ENCODE measurements around the gene POU2AF1.

POU2AF1 gene

GRCh38 chr11:111359223-111360149 is 19.6 kb downstream of the POU2AF1 start:
- peak; percentile 72 for DNase-seq

DNA sequence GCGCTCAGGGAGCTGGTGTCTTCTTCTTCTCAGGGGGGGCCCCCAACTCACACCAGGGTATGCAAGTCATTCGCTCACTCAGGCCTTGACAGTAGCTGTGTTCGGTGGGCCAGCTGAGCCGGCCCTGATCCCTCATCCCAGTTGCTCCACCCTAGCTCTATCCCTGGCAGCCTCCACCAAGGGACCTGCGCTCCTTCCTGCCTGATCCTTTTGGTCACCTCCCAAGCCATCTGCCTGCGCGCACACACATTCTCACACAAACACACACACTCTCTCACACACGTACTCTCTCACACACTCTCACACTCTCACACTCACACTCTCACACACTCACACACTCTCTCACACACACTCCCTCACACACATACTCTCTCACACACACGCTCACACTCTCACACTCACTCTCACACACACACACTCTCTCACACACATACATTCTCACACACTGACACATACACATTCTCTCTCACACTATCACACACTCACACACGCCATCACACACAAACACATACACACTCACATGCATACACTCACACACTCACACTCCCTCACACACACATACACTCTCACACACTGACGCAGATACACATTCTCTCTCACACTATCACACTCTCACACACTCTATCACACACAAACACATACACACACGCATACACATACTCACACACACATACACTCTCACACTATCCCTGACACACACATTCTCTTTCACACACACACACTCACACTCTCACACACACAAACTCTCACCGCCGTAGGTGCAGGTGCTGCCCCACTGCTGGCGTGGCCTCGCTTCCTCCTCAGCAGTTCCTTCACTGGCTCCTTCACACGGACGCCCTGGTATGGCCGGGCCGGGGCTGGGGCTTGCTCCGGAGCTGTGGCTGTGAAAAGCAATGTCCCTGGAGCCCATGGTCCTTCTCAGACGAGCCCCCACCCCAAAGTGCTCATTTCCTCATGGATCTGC is 20.8 kb downstream of the POU2AF1 start:
- no peak for DNase-seq

DNA sequence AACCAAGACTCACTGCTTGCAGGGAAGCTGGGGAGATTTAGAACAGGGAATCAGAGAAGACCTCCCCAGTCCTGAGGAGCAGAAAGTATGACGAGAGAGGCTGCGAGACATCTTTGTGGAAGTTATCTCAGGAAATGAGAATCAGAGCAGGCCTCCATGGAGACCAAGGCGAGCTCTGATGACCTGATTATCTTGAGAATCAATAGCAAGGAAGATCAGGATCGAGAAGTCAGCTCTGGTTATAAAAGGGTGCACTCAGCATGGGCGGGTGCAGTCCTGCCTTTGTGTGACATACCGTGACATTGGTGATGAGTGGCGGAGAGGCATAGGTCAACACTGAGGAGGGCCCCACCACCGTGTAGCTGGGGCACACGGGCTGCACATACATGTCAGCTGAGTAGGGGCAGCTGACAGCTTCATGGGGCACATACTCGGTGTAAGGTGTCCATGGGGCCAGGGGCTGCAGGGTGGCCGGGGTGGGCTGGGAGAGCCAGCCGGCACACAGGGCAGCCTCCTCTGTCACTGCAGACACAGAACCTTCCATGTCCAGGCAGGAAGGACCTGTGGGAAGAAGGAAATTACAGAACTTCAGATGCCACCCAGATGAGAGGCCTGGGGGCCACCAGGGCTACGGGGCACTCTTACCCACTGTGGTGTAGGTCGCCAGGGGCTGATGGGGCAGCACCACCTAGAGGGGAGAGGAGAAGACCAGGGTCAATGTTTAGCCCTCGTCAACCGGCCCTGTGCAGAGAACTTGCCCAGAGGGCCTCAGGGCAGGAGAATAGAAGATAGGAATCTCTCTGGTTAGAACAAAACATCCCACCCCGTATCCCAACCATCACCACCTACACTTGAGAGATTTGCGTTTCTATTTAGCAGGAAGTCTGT is 21.7 kb downstream of the POU2AF1 start:
- peak; percentile 46 for DNase-seq

GRCh38 chr11:111356660-111357048 is 22.4 kb downstream of the POU2AF1 start:
- DNase-seq, result no peak

DNA sequence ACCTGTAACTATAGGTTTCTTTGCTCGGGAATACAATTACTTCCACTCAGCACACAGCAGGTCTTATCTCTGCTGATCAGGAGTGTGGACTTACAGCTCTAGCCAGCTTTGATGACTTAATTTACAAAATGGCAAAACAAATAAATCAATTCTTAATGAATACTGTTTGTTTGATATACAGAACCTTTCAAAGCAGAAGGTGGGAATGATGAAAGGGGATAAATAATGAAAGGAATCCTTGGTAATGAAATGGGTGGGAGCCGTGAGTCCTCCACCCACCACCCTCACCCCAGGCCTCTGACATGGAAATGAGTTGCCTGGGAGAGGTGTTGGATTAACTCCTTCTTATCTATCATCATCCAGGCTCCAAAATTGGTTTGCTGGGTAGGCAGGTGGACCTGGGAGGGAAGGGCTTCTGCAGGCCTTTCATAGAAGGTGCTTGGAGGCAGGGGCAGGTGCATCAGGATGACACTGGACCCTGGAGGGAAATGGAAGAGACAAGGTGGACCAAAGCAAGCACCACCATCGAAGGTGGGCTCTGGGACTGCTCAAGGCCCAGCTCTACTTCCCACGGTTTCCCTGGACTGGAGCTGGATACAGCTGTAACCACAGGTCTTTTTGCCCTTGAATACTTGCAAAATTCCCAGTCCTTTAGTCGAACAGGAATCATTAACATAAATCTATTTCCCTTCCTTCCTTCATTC is 23.0 kb downstream of the POU2AF1 start:
- peak; percentile 83 for DNase-seq

GRCh38 chr11:111355101-111355500 is 24.0 kb downstream of the POU2AF1 start:
- no peak for DNase-seq

GRCh38 chr11:111354601-111354891 is 24.5 kb downstream of the POU2AF1 start:
- DNase-seq, result no peak

GRCh38 chr11:111353776-111354600 is 25.1 kb downstream of the POU2AF1 start:
- DNase-seq, result no peak

- no peak for DNase-seq
Observed at GRCh38 chr11:111352935-111353710, 26.0 kb downstream of the POU2AF1 start.

GRCh38 chr11:111352231-111352746 is 26.8 kb downstream of the POU2AF1 start:
- no peak for DNase-seq

GRCh38 chr11:111351374-111352055 is 27.6 kb downstream of the POU2AF1 start:
- no peak for DNase-seq

GRCh38 chr11:111350811-111351210 is 28.3 kb downstream of the POU2AF1 start:
- DNase-seq, result no peak

DNA sequence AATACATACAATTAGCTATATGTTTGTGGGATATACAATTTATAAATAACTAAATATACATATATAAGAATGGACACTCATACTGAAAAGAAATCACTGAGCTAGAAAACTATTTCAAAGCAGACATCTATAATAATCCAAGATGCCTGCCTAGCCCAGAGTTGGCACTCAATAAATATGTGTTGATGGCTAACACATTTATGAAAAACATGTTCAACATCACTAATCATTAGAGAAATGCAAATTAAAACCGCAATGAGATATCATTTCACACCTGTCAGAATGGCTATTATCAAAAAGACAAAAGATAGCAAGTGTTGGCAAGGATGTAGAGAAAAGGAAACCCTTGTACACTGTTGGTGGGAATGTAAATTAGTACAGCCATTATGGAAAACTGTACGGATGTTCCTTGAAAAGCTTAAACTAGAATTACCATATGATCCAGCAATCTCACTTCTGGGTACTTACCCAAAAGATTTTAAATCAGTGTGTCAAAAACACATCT is 29.8 kb downstream of the POU2AF1 start:
- no peak for DNase-seq

DNA sequence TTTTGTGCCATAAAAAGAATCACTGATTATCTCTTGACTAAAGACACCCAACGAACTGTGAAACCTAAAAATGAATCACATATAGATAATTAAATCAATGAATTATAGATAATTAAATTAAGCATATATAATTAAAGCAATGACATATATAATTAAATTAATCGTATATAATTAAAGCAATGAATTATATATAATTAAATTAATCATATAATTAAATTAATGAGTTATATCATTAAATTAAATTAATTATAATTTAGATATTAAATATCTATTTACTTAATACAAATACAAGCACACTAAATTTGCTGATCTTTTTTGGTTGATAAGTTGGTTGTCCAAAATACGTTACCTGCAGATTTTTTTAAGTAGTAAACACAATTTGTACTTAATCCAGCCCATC is 30.9 kb downstream of the POU2AF1 start:
- DNase-seq, result no peak

GRCh38 chr11:111347723-111348115 is 31.4 kb downstream of the POU2AF1 start:
- peak; percentile 52 for DNase-seq

DNA sequence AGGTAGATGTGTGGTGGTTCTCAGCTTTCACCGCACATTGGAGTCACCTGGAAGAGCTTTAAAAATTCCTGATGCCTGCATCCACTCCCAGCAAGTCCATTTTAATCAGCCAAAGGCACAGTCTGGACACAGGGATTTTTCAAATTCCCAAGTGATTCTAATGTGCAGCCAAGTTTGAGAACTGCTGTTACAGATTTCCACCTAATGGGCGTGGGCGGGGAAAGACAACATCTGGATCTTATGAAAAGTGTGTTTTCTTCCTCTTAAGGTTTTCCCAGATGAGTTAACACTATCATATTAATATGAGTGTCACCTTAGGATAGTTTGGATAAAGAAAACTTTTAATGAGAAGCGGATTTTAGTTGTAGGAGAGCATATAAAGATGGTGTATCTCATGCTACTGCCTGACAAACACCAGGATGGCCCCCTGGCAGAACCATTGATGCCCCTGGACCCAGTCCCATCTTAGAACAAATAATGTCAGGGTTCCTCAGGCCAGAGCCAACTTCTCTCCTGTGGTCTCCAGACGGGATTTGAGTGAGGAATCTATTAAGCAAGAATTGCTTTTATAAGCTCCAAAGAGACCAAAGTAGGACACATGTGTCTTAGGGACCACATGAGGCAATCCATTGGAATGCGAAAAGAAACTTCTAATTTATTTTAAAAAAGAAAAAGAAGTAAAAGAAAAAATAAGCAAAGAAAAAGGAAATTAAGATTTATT is 31.9 kb downstream of the POU2AF1 start:
- DNase-seq, result no peak

DNA sequence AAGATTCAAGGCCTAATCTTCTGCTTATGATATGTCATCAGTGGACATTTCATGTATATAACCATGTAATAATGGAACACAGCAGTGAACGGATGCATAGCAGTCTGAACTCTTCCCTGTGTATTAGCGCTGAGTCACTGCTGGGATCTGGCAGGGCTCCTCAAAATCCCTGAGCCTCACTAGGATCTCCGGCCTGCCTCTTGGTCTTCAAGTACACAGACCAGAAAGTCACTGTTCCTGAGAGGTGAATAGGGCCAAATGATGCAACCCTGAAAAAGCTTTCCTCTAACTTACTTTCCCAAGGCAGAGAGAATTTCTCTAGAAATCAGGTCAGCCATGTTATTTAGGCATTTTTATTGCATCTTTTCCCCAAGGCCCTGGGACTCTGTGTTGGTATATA is 35.0 kb downstream of the POU2AF1 start:
- DNase-seq, result peak; percentile 38

DNA sequence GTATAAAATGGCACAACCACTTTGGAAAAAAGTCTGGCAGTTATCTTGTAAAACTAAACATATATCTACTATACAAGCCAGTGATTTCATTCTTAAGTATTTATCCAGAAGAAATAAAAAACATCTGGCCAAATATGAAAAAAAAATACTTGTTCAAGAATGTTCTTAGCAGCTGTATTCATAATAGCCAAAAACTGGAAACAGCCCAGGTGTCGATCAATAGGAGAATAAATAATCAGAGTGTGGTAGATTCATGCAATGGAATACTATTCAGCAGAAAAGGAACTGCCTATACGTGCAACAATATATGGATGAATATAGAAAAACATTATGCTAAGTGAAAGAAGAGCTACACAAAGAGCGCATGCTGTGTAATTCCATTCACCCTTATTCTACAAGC is 36.7 kb downstream of the POU2AF1 start:
- no peak for DNase-seq

Measured in NCI-H69 (cell line).